ENCODE measurements around the gene ACIN1.

- no peak for TF ChIP-seq CTCF (IDR thresholded peaks at IDR 0.05 in 8 of 11, conservative IDR thresholded peaks at IDR 0.05 in 3 of 11)
- no peak for TF ChIP-seq POLR2A (IDR thresholded peaks at IDR 0.05)
- TF ChIP-seq POLR2AphosphoS5 (IDR thresholded peaks at IDR 0.05), result no peak
Observed at GRCh38 chr14:23093526-23093925, 1.4 kb downstream of the ACIN1 start.

Measured in spleen (tissue), 7 donors.